Activated naive CD4-positive, alpha-beta T cell treated with anti-CD3 and anti-CD28 coated beads, Interleukin-2, amount 50 U/mL, for 24 hours (primary cell): ENCODE data around the gene CYGB.

Source experiments
- H3K27ac Mint-ChIP-seq: one replicate; pipeline ENCODE4 v1.8.0; 2021; ENCODE audit warnings: mild to moderate bottlenecking, mixed read lengths
- H3K27me3 Mint-ChIP-seq: one replicate; pipeline ENCODE4 v1.8.0; 2021; ENCODE audit warnings: mixed read lengths
- H3K36me3 Mint-ChIP-seq: one replicate; pipeline ENCODE4 v1.8.0; 2021; ENCODE audit warnings: mixed read lengths
- H3K4me1 Mint-ChIP-seq: one replicate; pipeline ENCODE4 v1.8.0; 2021; ENCODE audit warnings: mixed read lengths
- H3K4me3 Mint-ChIP-seq: one replicate; pipeline ENCODE4 v1.8.0; 2021; ENCODE audit warnings: mild to moderate bottlenecking, mixed read lengths
- H3K9me3 Mint-ChIP-seq: one replicate; pipeline ENCODE4 v1.8.0; 2021; ENCODE audit warnings: mixed read lengths

CYGB gene

GRCh38 chr17:76497979-76498875, 39.3 kb downstream of the CYGB start:
- H3K4me1 Mint-ChIP-seq, result peaks cover 42% of the 10 kb centered on the region
- H3K36me3 Mint-ChIP-seq, result no peaks in the 10 kb centered on the region
- no peak overlapping the region for H3K27ac Mint-ChIP-seq
- H3K9me3 Mint-ChIP-seq, result no peaks in the 10 kb centered on the region
- peak overlapping the region; percentile 44 for H3K4me3 Mint-ChIP-seq
- H3K27me3 Mint-ChIP-seq, result no peaks in the 10 kb centered on the region

DNA sequence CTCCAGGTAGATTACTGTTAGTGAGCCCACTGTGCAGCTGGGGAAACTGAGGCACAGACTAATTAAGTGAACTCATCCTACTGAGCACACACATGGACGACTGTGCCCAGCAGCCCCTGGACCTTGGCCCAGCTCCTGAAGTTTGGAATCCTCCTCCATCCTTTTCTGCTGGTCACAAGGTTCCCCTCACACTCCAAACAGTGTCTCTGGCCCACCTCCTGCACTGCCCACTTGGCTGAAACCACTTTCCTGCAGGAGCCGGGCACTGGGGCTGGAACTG, 39.9 kb downstream of the CYGB start:
- Mint-ChIP-seq H3K36me3 (no peaks in the 10 kb centered on the region), H3K4me1 (peaks cover 48% of the 10 kb centered on the region), H3K9me3 (no peaks in the 10 kb centered on the region), H3K27ac (peak overlapping the region; percentile 41), H3K27me3 (no peaks in the 10 kb centered on the region), H3K4me3 (no peak overlapping the region)

DNA sequence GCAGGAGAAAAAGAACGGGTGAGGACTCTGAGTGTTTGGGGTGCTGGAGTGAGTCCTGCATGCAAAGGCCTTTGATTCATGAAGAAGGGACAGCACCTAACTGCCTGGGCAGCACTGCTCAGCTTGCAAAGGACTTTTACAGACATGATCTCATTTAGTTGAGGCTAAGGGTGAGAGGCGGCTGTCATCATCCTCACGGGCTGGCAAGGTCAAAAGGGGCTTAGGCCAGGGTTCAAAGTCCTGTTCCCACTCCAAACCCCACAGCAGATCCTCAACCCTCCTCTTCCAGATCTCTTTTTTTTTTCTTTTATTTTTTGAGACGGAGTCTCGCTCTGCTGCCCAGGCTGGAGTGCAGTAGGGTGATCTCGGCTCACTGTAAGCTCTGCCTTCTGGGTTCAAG, 41.0 kb downstream of the CYGB start:
- Mint-ChIP-seq H3K9me3 (no peaks in the 10 kb centered on the region), H3K4me3 (no peak overlapping the region), H3K4me1 (peaks cover 55% of the 10 kb centered on the region), H3K27me3 (no peaks in the 10 kb centered on the region), H3K27ac (no peak overlapping the region), H3K36me3 (no peaks in the 10 kb centered on the region)

- Mint-ChIP-seq H3K4me1 (peaks cover 55% of the 10 kb centered on the region), H3K27me3 (no peaks in the 10 kb centered on the region), H3K4me3 (no peak overlapping the region), H3K9me3 (no peaks in the 10 kb centered on the region), H3K27ac (no peak overlapping the region), H3K36me3 (no peaks in the 10 kb centered on the region)
Measured at GRCh38 chr17:76495663-76496400, 41.7 kb downstream of the CYGB start.

DNA sequence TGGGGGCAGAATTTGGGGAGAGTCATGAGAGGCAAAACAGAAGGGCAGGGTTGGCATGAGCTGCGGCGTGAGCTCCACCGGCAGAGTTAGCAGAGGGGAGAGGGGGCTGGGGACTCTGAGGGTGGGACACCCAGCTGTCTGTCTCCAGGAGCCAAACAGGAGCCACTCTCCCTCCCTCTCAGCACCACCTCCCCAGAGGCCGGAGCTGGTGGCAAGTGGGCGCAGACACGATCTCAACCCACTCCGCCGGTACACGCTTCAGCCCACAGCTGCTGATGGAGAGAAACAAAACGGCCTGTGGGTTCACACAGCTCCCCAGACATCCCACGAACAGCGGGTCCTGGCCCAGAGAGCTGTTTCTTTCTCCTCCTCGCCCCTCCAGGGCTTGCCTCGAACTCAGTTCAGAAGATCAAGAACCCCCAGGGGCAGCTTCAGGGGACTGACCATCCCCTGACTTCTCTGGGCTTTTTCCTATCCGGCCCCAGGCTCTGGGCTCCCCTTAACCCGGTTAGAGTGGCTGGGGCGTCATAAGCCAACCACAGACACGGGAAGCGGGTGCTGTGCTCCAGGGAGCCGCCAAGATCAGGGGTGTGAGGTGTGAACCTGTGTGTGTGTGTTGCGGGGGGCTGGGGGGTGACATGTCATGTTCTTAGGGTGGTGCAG, 43.9 kb downstream of the CYGB start:
- Mint-ChIP-seq H3K36me3 (no peaks in the 10 kb centered on the region), H3K27ac (peak overlapping the region; percentile 77), H3K4me3 (peak overlapping the region; percentile 82), H3K4me1 (peaks cover 35% of the 10 kb centered on the region), H3K9me3 (no peaks in the 10 kb centered on the region), H3K27me3 (no peaks in the 10 kb centered on the region)

- no peaks in the 10 kb centered on the region for H3K27me3 Mint-ChIP-seq
- H3K4me1 Mint-ChIP-seq, result peaks cover 32% of the 10 kb centered on the region
- H3K4me3 Mint-ChIP-seq, result peak overlapping the region; percentile 82
- H3K36me3 Mint-ChIP-seq, result no peaks in the 10 kb centered on the region
- H3K9me3 Mint-ChIP-seq, result no peaks in the 10 kb centered on the region
- H3K27ac Mint-ChIP-seq, result peak overlapping the region; percentile 84
Measured at GRCh38 chr17:76492989-76493501, 44.5 kb downstream of the CYGB start.

- Mint-ChIP-seq H3K36me3 (peaks cover 2% of the 10 kb centered on the region), H3K4me3 (peak overlapping the region; percentile 82), H3K27ac (peak overlapping the region; percentile 84), H3K4me1 (peaks cover 32% of the 10 kb centered on the region), H3K27me3 (no peaks in the 10 kb centered on the region), H3K9me3 (no peaks in the 10 kb centered on the region)
Measured at GRCh38 chr17:76492123-76492988, 45.2 kb downstream of the CYGB start.

DNA sequence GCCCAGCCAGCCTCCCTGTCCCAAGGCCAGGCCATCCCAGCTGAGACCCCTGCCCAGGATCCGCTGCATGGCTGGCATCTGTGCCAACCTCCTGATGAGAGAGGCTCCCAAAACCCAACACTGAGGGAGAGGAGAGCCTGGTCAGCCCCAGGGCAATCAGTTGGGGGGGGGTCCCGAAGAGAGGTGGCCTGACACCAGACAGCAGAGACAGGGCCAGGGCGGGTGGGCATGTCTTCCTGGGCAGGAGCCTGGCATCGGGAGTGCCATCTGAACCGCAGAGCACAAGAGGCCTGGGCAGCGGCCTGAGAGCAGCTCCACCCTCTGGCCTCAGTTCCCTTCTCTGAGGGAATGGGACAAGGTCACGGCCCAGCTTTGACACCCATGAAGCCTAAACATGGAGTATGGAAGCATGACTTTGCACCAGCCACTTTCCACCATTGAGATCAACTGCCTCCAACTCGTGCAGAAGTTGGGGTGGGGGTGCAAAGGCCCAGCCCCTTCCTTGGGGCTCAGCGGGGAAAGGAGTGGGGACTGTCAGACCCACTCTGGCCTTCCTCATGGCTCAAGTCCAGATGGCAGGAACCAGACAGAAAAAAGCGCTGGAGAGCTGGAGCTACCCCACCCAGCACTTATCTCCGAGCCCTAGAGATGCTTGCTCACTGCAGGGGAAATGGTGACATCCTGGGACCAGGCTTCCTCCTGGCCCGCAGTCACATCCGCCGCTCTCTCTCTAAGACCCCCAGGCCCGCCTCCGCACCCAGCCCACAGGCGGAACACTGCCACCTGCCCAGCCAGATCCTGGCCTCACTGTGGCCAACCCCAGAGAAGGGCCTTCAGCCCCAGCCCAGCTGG, 46.0 kb downstream of the CYGB start:
- Mint-ChIP-seq H3K27ac (no peak overlapping the region), H3K27me3 (no peaks in the 10 kb centered on the region)

GRCh38 chr17:76490112-76490710, 47.3 kb downstream of the CYGB start:
- H3K27ac Mint-ChIP-seq, result no peak overlapping the region
- peaks cover 2% of the 10 kb centered on the region for H3K36me3 Mint-ChIP-seq
- H3K4me3 Mint-ChIP-seq, result no peak overlapping the region
- peaks cover 28% of the 10 kb centered on the region for H3K4me1 Mint-ChIP-seq
- H3K9me3 Mint-ChIP-seq, result no peaks in the 10 kb centered on the region
- H3K27me3 Mint-ChIP-seq, result no peaks in the 10 kb centered on the region

More for the DNA sequence above, 46.0 kb downstream of the CYGB start:
- Mint-ChIP-seq H3K4me1 (peaks cover 31% of the 10 kb centered on the region), H3K9me3 (no peaks in the 10 kb centered on the region), H3K4me3 (peak overlapping the region; percentile 49), H3K36me3 (peaks cover 2% of the 10 kb centered on the region)

GRCh38 chr17:76487451-76488192, 49.9 kb downstream of the CYGB start:
- H3K4me1 Mint-ChIP-seq, result peaks cover 14% of the 10 kb centered on the region
- no peaks in the 10 kb centered on the region for H3K27me3 Mint-ChIP-seq
- no peak overlapping the region for H3K4me3 Mint-ChIP-seq
- no peak overlapping the region for H3K27ac Mint-ChIP-seq
- peaks cover 2% of the 10 kb centered on the region for H3K36me3 Mint-ChIP-seq
- no peaks in the 10 kb centered on the region for H3K9me3 Mint-ChIP-seq

GRCh38 chr17:76485569-76485968, 51.9 kb downstream of the CYGB start:
- peaks cover 2% of the 10 kb centered on the region for H3K36me3 Mint-ChIP-seq
- no peaks in the 10 kb centered on the region for H3K27me3 Mint-ChIP-seq
- H3K4me3 Mint-ChIP-seq, result no peak overlapping the region
- H3K27ac Mint-ChIP-seq, result no peak overlapping the region
- H3K4me1 Mint-ChIP-seq, result no peaks in the 10 kb centered on the region
- H3K9me3 Mint-ChIP-seq, result no peaks in the 10 kb centered on the region

DNA sequence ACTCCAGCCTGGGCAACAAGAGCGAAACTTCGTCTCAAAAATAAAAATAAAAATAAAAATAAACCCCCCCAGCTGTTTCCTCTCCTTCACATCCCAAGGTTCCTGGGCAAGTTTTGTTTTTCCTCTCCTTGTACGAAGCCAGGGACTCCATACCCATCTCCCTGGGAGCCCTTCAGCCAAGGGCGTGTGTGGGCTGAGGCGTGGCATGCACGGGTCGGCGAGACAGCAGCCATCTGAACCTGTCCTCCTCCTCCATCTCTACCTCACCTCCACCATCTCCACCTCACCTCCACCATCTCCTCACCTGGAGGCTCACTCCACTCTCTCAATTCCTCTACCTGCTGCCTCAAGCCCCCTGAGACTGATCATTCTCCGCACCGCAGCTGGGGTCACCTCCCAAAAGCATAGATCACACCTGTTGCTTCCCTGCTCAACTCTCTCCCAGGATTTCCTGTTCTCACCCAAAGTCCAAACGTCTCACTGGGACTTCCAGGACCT, 53.2 kb downstream of the CYGB start:
- peaks cover 4% of the 10 kb centered on the region for H3K36me3 Mint-ChIP-seq
- no peak overlapping the region for H3K27ac Mint-ChIP-seq
- H3K4me1 Mint-ChIP-seq, result no peaks in the 10 kb centered on the region
- H3K27me3 Mint-ChIP-seq, result no peaks in the 10 kb centered on the region
- no peak overlapping the region for H3K4me3 Mint-ChIP-seq
- no peaks in the 10 kb centered on the region for H3K9me3 Mint-ChIP-seq

DNA sequence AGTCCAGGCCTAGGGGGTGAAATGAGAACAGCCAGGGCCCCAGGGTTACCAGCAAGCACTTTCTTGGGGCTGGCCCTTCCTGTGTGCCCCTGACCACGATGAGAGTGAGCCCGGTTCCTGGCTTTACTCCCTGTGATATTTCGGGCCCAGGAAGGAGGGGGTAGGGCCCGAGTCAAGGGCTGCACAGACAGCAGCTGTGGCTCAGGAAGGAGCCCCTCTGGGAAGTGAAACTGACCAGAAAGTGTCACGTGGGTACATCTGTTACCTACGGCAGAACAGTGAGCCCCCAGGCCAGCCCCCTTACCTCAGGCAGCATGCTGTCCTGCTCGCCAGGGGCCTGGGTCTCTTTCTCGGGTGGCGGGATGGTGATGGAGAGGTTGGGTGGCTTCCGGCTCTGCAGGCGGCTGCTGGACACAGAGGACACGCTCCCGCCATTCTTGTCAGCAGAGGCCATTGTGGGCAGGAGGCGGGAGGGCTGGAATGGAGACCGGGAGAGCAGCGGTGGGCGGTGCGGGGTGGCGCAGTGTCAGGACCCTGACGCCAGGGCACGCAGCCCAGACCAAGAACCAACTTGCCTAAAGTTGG, 56.3 kb downstream of the CYGB start:
- no peaks in the 10 kb centered on the region for H3K27me3 Mint-ChIP-seq
- H3K27ac Mint-ChIP-seq, result no peak overlapping the region
- no peaks in the 10 kb centered on the region for H3K9me3 Mint-ChIP-seq
- peaks cover 1% of the 10 kb centered on the region for H3K36me3 Mint-ChIP-seq
- no peak overlapping the region for H3K4me3 Mint-ChIP-seq
- no peaks in the 10 kb centered on the region for H3K4me1 Mint-ChIP-seq
